ENCODE measurements around the gene SOHLH2.

SOHLH2 gene

DNA sequence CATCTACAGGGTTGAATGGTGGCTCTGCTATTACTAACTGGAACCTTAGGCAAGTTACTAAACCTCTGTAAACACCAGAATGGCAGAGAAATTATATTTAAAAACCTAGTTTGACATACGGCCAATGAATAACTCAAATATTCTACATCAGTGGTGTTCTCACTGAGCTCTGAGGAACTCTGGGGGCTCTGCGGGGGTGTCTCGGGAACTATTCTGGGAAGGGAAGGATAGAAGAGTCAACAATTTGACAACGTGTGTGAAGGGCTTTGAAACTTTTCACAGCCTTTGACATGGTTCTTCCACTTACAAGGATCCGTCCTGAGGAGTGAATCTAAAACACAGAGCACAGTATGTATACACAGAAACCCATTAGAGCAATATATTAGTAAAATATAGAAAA, 38.7 kb downstream of the SOHLH2 start:
- no peak for DNase-seq

DNA sequence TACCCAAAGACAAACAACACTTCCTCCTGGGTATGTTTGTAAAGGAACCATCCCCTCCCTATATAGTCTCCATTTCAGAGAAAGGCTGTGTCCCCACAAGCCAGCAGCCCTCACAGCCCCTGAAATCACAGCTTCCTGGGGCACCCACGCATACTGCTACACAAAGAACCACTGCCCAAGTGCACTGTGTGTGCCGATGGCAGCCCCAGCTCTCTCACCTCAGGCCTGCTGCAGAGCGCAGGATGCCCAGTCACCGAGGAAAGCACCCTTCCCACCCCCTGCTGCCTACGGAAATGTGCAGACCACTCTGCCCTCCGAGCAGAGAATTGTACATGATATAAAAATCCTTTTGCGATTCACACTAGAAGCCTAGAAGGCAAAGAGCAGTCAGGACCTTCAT, 39.4 kb downstream of the SOHLH2 start:
- no peak for DNase-seq

DNA sequence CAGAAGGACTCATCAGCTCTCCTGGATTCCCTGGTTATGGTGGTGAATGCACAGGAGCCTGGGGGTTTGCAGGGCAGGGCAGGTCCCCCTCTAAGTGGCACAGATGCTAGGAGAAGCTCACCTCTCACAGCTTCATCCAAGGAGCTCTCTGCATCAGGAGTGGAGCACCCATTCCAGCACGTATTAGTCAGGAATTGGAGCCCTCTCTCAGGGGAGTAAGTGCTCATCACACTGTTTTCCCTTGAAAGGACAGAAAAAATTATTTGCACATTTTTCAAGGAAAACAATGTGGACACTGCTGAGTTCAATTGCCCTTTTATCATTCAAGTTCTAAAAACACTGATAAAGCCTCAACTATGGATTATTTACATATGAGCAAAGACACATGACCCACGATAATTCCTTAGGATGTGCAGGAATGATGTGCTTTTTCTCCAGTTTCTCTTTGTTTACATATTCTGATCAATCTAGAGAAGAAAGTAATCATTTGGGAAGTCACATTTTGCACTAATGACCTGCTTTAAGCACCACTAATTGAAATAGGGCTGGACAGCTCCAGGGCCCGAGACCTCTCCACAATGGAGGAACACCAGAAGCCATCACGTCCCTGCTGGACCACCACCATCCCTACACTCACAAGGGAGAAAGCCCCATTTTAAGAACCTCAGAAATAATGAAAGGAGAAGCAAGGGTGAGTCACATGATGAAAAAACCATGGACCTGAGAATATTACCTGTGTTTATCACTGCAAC, 40.6 kb downstream of the SOHLH2 start:
- no peak for DNase-seq

DNA sequence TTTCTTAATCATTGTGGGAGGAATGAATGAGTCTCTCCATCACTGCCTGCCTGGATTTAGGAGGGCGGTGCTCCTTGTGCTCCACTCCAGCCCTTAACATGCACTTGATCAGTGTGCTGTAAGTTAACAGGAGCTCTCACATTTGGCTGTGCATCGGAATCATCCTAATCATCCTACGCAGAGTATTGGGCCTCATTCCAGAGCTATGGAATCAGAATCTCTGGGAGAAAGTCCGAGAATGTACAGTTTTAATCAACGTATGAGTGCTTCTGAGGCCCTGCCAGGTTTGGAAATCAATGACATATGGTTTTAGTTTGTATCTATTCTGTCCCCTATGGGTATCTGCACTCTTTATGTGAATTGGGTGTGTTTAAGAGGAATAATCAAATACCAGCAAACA, 48.3 kb downstream of the SOHLH2 start:
- no peak for DNase-seq

DNA sequence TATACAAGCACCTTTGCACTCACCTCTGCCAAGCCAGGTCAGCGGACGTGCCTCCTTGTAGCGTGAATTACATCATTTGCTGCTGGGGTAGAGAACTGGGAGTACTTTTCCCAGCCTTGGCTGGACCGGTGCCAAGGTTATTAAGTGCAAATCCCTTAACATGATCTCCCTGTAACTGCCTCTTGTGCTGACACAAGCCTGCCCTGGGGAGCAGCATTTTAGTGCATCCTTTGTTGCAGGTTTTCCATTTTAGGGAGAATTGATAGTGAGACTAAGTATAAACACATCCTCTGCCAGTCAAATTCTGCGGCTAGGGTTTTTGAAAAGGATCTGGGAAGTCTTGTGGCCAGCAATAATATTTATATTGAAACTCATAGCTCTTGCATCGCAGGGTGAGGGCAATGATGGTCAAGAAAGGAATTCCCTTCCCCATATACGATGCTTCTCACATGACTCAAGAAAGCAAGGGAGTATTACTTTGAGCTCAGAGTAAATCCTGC, 50.5 kb downstream of the SOHLH2 start:
- peak; percentile 77 for DNase-seq

DNA sequence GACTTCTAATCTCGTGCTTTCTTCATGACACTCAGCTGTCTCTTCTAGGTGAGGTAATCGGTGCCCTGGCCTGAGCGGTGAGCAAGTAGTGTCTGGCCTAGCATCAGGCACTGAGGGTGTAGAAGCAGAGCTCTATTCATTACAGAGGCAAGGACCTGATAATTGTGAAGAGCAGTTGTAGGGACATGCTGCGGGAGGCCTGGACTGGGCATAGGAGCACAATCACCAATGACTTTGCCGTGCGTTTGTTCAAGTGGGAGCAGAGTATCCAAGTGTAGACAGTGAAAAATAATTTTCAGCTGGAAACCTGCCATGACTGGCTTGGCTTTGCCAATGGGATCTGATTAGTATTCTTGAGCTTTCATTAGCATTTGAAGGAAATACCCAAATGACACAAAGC, 51.1 kb downstream of the SOHLH2 start:
- DNase-seq: no peak

DNA sequence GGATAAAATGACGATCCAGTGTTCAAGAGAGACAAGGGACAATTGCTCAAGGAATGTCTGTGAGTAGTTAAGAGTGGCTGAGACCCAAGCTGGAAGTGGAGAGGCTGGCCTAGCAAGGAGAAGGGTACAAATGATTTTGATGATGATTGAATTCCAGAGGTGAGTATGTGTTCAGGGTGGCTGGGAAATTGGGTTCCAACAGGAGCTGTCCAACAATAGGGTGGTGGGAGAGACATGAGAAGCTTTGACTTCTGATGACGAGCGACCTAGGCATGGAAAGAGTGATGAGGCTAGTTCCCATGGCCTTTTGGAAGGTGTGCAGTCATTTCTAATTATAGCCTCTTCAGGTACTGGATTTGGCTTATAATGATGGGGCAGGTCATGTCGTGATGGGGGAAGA, 54.1 kb downstream of the SOHLH2 start:
- no peak for DNase-seq

GRCh38 chr13:36158611-36159010, 55.7 kb downstream of the SOHLH2 start:
- no peak for DNase-seq

DNA sequence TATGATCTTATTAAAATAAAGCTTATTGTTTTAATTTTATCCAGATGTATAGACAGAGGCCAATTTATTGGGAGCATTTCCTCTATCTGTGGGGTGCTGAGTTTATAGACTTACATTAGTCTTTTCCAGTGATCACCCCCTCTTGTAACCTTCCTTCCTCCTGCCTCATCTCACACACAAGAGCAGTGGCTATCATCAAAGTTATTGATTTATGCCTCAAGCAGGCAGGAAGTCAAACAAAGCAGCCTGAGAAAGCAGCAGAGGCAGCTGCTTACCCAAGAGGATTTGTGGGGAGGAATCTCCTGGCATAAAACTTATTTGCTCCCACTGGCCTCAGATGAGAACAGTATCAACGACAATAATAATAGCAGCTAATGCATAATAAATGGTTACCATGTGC, 56.9 kb downstream of the SOHLH2 start:
- DNase-seq: no peak

- DNase-seq: no peak
These were observed 59.6 kb downstream of the SOHLH2 start for GRCh38 chr13:36154567-36155291.

DNA sequence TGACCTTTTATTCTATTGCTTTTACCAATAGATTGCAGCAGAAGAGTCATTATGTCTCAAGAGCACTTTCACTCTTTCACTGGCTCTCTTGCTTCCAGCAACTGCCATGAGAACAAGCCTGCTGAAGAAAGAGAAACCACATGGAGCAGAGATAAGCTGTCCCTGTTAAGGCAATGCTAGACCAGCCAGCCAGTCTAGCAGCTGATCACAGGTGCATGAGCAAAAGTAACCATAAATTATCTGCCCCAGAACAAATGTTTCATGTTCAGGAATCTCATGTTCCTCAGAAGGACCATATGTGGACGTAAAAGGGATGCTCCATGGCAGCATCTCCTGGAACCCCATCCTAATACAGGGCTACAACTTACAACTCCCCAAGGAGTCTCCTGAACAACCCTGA, 62.8 kb downstream of the SOHLH2 start:
- no peak for DNase-seq

- DNase-seq: no peak
These were observed 65.9 kb downstream of the SOHLH2 start for GRCh38 chr13:36148446-36148845.

GRCh38 chr13:36147330-36147729, 67.0 kb downstream of the SOHLH2 start:
- no peak for DNase-seq

DNA sequence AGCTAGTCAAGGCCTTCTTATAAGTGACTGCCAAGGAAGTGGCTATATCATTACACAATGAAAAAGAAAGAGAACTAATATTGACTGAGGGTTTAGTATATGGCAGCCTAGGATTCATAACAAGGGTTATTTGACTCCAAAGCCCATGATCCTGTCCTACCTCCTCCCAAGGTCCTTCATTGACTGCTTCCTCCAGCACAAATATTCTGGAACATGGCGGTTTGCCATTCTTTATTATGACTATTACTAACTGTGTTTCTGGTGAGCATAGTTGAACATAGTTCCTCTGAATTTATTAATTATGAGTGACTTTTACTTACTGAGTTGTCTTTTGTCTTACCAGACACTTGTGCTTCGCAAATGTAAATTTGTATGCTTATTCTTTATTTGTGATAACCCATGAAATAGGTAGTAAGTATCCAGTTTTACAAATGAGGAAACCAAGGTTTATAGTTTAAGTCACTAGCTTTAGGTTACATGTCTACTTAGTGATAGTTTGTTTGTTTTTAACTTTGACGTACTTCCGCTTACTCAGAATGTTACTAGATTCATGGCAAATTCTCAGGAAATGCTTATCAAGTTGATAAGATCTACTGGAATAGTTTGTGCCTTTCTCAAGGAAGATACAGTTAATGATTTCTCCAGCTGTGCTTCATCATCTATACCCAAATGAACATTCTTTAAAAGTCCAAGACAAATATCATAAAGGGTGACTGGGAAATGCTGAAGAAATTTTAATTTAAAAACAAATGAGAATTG, 67.7 kb downstream of the SOHLH2 start:
- no peak for DNase-seq

GRCh38 chr13:36143738-36144137, 70.6 kb downstream of the SOHLH2 start:
- no peak for DNase-seq

DNA sequence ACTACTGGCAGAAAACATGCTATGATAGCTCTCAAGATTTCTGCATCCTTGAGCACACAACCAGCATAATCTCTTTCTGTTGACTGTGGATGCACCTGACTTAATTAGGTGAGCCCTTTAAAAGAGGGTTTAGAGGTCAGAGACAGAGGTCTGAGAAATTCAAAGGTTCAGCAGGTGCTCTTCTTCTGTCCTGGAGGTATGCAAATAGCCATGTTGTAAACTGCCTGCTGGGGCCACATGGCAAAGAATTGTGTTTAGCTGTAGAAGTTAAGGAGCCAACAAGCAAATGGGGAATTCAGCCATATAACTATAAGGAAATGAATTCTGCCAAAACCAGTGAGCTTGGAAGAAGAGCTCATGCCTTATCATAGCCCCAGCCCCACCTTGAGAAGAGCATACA, 71.6 kb downstream of the SOHLH2 start:
- no peak for DNase-seq

DNA sequence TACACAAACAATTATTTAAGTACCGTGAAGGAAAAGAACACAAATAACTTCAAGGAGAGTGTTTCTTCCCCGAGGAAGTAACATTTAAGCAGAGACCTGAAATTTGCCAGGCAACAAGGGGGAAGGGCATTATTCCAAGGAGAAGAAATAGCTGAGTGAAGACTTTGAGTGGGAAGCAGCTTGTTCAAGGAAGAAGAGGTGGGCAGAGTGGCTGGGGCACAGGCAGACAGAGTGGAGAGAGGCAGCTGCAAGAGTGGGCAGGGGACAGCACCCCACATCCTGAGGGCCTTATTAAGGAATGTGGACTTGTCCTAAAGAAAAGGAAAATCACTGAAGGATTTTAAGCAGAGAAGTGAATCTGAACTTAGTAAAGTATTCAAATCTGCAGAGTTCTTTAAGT, 78.5 kb downstream of the SOHLH2 start:
- DNase-seq: no peak

GRCh38 chr13:36134632-36135031, 79.7 kb downstream of the SOHLH2 start:
- no peak for DNase-seq

GRCh38 chr13:36133950-36134626, 80.3 kb downstream of the SOHLH2 start:
- DNase-seq: no peak

DNA sequence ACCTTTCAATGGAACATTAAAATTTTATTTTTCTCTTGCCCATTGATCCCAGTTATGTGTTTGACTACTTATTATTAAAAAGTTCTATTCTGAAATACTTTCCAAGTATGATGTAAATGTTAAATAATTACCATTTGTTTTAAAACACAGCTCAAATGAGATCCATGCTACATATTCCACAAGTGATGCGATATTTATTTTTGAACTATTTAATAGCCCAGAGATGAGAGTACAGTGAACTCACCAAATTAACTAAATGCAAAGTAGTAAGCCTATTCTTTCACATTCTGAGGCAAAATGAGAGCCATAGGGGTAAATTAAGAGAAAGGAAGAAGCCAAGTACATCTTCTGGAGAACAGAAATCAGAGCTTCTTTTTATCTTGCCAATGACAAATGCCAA, 82.0 kb downstream of the SOHLH2 start:
- no peak for DNase-seq

GRCh38 chr13:36131931-36132297, 82.4 kb downstream of the SOHLH2 start:
- DNase-seq: no peak

DNA sequence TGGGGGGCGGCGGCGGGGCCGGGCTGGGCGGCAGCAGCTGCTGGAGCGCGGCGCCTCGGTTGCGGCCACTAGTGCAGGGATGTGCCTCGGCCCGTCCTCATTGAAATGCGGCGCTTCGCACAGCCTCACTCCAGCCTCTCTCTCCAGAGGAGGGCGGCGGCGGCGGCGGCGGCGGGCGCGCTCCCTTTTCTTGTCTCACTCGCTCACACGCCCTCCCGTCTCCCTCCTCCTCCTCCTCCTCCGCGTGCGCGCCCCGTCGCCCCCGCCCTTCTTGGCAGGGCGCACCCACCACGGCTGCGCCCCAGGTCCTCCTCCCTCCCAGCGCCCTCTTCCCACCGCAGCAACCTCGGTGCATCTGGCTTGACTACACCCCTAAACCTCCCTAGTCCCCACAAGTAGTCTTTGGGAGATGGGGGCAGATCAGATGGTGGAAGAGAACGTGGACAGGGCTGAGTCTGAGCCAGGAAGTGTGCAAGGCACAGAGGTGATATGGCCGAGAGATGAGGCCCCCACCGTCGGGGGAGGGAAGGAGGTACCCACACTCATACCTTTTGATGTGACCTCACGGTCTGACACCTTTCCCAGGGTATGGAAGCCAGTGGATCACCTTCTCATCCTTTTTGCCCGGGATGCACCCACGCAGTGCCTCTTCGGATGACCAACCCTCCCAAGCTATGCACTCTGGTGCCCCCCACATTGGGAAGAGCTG, 83.0 kb downstream of the SOHLH2 start, which contains the start of gene DCLK1:
Gene DCLK1 (minus strand): TSS at position 161 of the 709 bp plus-strand sequence.
- DNase-seq: no peak
